Measurements from ENCODE around the gene GNG10. TPM values are rescaled to one million over a fixed set of nuclear protein-coding genes. Genes with fewer than 3 reads are reported as not detected.

GNG10 gene
- total RNA-seq, 2 experiments from 2014 or later, result 14.5 to 15.4 TPM

DNA sequence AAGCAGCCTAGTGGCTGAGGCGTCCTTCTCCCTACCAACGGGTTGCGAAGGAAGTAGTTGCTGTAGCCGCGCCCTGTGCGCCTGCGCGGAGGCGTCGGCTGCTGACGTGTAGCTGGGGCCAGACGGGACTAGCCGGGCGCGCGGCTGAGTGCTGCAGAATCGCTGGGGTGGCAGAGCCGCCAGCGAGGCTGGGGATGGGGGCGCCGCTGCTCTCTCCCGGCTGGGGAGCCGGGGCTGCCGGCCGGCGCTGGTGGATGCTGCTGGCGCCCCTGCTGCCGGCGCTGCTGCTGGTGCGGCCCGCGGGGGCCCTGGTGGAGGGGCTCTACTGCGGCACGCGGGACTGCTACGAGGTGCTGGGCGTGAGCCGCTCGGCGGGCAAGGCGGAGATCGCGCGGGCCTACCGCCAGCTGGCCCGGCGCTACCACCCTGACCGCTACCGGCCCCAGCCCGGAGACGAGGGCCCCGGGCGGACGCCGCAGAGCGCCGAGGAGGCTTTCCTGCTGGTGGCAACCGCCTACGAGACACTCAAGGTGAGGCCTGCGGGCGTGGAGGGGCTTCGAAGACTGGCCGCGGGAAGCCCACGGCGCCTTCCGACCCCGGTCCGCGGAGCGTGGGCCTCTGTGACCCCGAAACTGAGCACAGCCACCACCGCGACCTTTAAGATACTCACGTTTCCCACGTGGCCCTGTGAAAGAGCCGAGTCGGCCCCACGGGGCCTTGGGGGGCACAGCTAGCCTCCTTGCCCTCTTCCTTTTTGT lies 30.0 kb upstream of the GNG10 start, which contains the start of gene DNAJC25:
Gene DNAJC25 (plus strand): TSS at position 121 of the 758 bp plus-strand sequence. CDS start 74 bp downstream, at position 195.
- ChIA-PET CTCF (interaction anchor here (0.5 to 1.0 kb wide), 7 partner anchors 10 to 1778 kb away, joined by 3 to 8 read pairs (median 3); no protein-coding TSS in a partner anchor), POLR2A (interaction anchor here (0.6 to 1.3 kb wide), 4 partner anchors 30 to 106 kb away, joined by 3 to 4 read pairs (median 3); partner anchors contain the start of genes GNG10 and ZNF483)
- ATAC-seq (peak; percentile 98), DNase-seq (peak; percentile 98)
- no peaks in the 10 kb centered on the region for H3K9me3 Mint-ChIP-seq (ENCODE audit: low read depth)
- H3K27me3 Mint-ChIP-seq, result no peaks in the 10 kb centered on the region
- peaks cover 47% of the 10 kb centered on the region for H3K4me1 Mint-ChIP-seq
- H3K4me3 Mint-ChIP-seq, result peak within 1 kb of the TSS; percentile 94
- peak within 1 kb of the TSS; percentile 91 for H3K27ac Mint-ChIP-seq
- intact Hi-C loops (cut with DNase I, micrococcal nuclease), result loop anchor here (1.0 to 10.0 kb wide), 13 partner anchors 30 to 1643 kb away; partner anchors contain the start of genes ECPAS (in 2 of the 2), GNG10 (in 2 of the 2), PTGR1 (in 2 of the 2) and UGCG (in 2 of the 2)
- H3K36me3 Mint-ChIP-seq (ENCODE audit: low read depth), result peaks cover 23% of the 10 kb centered on the region

DNA sequence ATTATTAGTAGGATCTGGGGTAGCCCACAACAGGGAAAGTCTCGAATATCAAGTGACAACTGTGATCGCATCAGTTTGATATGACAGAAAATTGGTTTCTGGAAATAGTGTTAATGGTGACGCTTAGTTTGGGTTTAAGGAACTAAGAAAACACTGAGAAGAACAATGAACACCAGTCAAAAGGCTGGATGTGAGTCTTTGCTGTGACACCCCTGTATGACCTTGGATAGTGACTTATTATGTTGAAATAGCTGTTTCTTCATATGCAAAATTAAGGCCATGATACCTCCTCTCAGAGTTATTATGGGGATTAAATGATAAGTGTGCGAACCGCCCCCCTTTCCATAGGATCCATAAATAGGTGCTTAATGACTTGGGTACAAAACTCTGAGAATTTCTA lies 29.3 kb upstream of the GNG10 start:
- peak overlapping the region; percentile 89 for H3K27ac Mint-ChIP-seq
- intact Hi-C loops (cut with DNase I, micrococcal nuclease), result loop anchor here (5.0 to 10.0 kb wide), 6 partner anchors 35 to 1377 kb away; partner anchors contain the start of genes KIAA1958 (in 1 of the 2), PTBP3 (in 1 of the 2), PTGR1 (in 1 of the 2) and TXN (in 1 of the 2)
- peaks cover 23% of the 10 kb centered on the region for H3K36me3 Mint-ChIP-seq (ENCODE audit: low read depth)
- H3K4me1 Mint-ChIP-seq, result peaks cover 47% of the 10 kb centered on the region
- peak overlapping the region; percentile 94 for H3K4me3 Mint-ChIP-seq
- H3K27me3 Mint-ChIP-seq, result no peaks in the 10 kb centered on the region
- DNase-seq, result no peak
- no peaks in the 10 kb centered on the region for H3K9me3 Mint-ChIP-seq (ENCODE audit: low read depth)
- POLR2A ChIA-PET, result interaction anchor here (1.3 kb wide), 1 partner anchor 32 kb away, joined by 3 read pairs; no protein-coding TSS in a partner anchor
- no peak for ATAC-seq
- CTCF ChIA-PET, result interaction anchor here (1.0 to 1.4 kb wide), 2 partner anchors 29 to 35 kb away, joined by 3 read pairs; no protein-coding TSS in a partner anchor

DNA sequence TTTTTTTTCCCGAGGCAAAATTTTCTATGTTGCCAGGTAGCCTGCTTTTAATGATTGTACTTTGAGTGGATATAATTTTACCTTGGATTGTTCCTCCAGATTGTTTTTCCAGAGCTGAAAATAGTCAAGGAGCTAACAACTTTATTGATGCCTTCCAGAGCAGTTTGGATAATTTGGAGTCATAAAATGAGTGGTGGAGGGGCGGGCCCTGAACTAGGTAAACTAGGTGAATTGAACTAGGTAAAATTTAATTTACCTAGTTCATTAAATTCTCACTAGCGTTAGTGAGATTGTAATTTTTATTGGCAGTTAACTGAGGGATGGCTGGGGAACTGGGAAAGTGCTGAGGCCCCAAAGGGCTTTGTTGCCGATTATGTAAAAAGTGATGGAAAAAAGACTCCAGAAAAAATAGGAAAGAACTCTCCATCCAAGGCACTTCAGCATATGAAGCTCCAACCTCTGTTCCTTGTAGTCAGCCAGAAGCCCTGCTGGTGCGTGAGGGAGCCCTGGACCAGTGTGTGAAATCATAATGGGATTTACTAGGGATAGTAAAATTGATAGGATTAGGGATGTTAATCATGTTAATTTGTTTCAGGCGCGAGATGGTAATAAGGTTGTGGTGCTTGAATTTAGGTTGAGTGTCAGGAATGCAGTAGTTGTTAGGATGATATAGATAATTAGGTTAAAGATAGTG lies 28.6 kb upstream of the GNG10 start:
- H3K36me3 Mint-ChIP-seq (ENCODE audit: low read depth), result peaks cover 23% of the 10 kb centered on the region
- peaks cover 47% of the 10 kb centered on the region for H3K4me1 Mint-ChIP-seq
- H3K27ac Mint-ChIP-seq, result peak overlapping the region; percentile 10
- DNase-seq (no peak), ATAC-seq (no peak)
- no peaks in the 10 kb centered on the region for H3K9me3 Mint-ChIP-seq (ENCODE audit: low read depth)
- POLR2A ChIA-PET, result no interaction called here
- intact Hi-C loops (cut with DNase I, micrococcal nuclease), result loop anchor here (5.0 to 10.0 kb wide), 6 partner anchors 36 to 1378 kb away; partner anchors contain the start of genes KIAA1958 (in 1 of the 2), PTBP3 (in 1 of the 2), PTGR1 (in 1 of the 2) and TXN (in 1 of the 2)
- peak overlapping the region; percentile 94 for H3K4me3 Mint-ChIP-seq
- no peaks in the 10 kb centered on the region for H3K27me3 Mint-ChIP-seq
- CTCF ChIA-PET, result interaction anchor here (1.4 to 1.5 kb wide), 2 partner anchors 25 to 36 kb away, joined by 3 to 4 read pairs; no protein-coding TSS in a partner anchor

DNA sequence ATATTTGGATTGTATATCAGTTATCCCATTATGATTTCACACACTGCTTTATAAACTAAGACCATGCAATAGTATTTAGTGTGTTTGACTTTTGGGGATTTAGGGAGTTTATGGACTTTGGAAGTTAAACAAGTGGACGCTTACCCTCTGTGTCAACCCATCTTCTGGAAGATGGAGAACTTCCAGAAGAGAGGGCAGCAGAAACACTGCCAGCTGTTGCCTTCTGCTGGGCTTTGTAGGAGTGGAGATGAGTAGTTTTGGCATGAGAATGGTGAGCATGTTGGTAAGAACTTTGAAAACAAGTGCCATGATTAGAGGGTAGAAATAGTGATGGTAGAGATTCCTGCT lies 28.0 kb upstream of the GNG10 start:
- peaks cover 47% of the 10 kb centered on the region for H3K4me1 Mint-ChIP-seq
- ATAC-seq, result no peak

DNA sequence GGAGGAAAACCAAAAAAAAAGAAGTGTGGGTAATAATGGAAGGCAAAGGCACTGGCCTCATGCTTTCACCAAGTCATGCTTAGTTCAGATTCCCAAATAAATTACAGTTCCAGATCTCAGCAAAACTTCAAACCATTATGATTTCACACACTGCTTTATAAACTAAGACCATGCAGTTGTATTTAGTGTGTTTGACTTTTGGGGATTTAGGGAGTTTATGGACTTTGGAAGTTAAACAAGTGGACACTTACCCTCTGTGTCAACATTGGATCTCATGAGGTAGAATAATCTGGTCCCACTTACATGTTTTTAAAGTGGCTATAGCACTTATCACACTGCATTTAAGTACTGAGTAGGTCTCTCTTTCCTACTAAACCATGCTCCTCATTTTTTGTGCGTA lies 26.5 kb upstream of the GNG10 start:
- Mint-ChIP-seq H3K9me3 (ENCODE audit: low read depth) (no peaks in the 10 kb centered on the region), H3K27me3 (no peaks in the 10 kb centered on the region), H3K36me3 (ENCODE audit: low read depth) (peaks cover 23% of the 10 kb centered on the region), H3K4me3 (no peak overlapping the region), H3K4me1 (peaks cover 47% of the 10 kb centered on the region), H3K27ac (no peak overlapping the region)
- intact Hi-C loops (cut with DNase I, micrococcal nuclease), result loop anchor here (5.0 to 10.0 kb wide), 6 partner anchors 38 to 1380 kb away; partner anchors contain the start of genes KIAA1958 (in 1 of the 2), PTBP3 (in 1 of the 2), PTGR1 (in 1 of the 2) and TXN (in 1 of the 2)
- DNase-seq, result no peak
- ATAC-seq, result no peak
- ChIA-PET POLR2A (no interaction called here), CTCF (no interaction called here)

More for the DNA sequence above, 28.0 kb upstream of the GNG10 start:
- intact Hi-C loops (cut with DNase I, micrococcal nuclease), result loop anchor here (5.0 to 10.0 kb wide), 6 partner anchors 36 to 1379 kb away; partner anchors contain the start of genes KIAA1958 (in 1 of the 2), PTBP3 (in 1 of the 2), PTGR1 (in 1 of the 2) and TXN (in 1 of the 2)
- ChIA-PET POLR2A (no interaction called here), CTCF (interaction anchor here (1.4 to 1.5 kb wide), 2 partner anchors 25 to 36 kb away, joined by 3 to 4 read pairs; no protein-coding TSS in a partner anchor)
- no peak for DNase-seq
- Mint-ChIP-seq H3K36me3 (ENCODE audit: low read depth) (peaks cover 23% of the 10 kb centered on the region), H3K27me3 (no peaks in the 10 kb centered on the region), H3K4me3 (peak overlapping the region; percentile 94), H3K9me3 (ENCODE audit: low read depth) (no peaks in the 10 kb centered on the region), H3K27ac (no peak overlapping the region)

- no peak for DNase-seq
- no peak overlapping the region for H3K4me3 Mint-ChIP-seq
- no peaks in the 10 kb centered on the region for H3K9me3 Mint-ChIP-seq (ENCODE audit: low read depth)
- ChIA-PET POLR2A (no interaction called here), CTCF (interaction anchor here (1.2 kb wide), 1 partner anchor 8 kb away, joined by 4 read pairs; no protein-coding TSS in a partner anchor)
- no peak overlapping the region for H3K27ac Mint-ChIP-seq
- H3K4me1 Mint-ChIP-seq, result peaks cover 37% of the 10 kb centered on the region
- H3K36me3 Mint-ChIP-seq (ENCODE audit: low read depth), result peaks cover 20% of the 10 kb centered on the region
- no peak for ATAC-seq
- intact Hi-C loops (cut with DNase I, micrococcal nuclease), result loop anchor here in 1 of 2 experiments (10.0 kb wide), 1 partner anchor 1383 kb away; the partner anchor contains the start of gene TXN
- H3K27me3 Mint-ChIP-seq, result no peaks in the 10 kb centered on the region
These were observed 23.9 kb upstream of the GNG10 start for GRCh38 chr9:111637421-111637950.

DNA sequence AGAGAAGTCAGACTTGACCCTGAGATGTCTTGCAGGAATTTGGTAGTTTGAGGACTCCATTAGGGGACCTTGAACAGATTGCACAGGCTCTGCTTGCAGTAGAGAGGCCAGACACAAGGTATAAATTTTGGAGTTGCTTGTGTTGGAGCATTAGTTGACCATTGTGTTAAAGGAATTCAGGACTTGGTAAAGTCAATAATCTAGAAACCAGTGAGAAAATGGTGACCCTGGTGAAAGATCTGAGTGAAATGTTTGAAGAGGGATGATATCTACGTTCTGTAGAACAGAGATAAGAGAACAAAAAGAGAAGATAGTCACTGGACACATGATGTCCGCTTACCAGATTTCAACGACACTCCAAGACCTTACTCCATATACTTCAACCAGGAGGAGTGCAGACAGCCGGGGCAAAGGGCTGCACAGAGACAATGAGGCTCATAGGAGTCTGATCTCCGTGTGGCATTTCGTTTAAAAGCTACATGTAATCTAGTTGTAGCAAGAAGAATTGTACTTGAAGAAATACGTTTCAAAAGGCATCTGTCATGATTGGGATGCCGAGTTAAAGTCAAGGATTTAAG lies 17.1 kb upstream of the GNG10 start:
- CTCF ChIA-PET, result interaction anchor here (0.7 to 1.2 kb wide), 2 partner anchors 46 to 176 kb away, joined by 3 to 6 read pairs; no protein-coding TSS in a partner anchor
- DNase-seq (no peak), ATAC-seq (no peak)
- H3K4me3 Mint-ChIP-seq, result no peak overlapping the region
- H3K36me3 Mint-ChIP-seq (ENCODE audit: low read depth), result peaks cover 33% of the 10 kb centered on the region
- no peak overlapping the region for H3K27ac Mint-ChIP-seq
- POLR2A ChIA-PET, result no interaction called here
- no peaks in the 10 kb centered on the region for H3K4me1 Mint-ChIP-seq
- no peaks in the 10 kb centered on the region for H3K27me3 Mint-ChIP-seq
- no peaks in the 10 kb centered on the region for H3K9me3 Mint-ChIP-seq (ENCODE audit: low read depth)
- intact Hi-C loops (cut with DNase I, micrococcal nuclease), result no loop called here

DNA sequence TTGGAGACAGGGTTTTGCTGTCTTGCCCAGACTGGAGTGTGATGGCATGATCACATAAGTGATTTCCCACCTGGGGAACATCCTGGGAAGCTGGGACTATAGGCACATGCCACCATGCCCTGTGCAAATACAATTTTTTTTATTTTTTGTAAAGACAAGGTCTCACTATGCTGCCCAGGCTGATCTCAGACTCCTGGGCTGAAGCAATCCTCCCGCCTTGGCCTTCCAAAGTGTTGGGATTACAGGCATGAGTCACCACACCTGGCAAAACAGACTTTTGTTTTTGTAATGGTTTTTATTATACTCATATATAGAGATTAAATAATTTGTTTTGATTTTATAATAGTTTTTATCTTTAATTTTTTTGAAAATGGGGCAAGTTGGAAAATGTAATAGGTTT lies 15.6 kb upstream of the GNG10 start:
- Mint-ChIP-seq H3K9me3 (ENCODE audit: low read depth) (no peaks in the 10 kb centered on the region), H3K36me3 (ENCODE audit: low read depth) (peaks cover 42% of the 10 kb centered on the region), H3K27me3 (no peaks in the 10 kb centered on the region)

GRCh38 chr9:111646417-111646816 lies 15.0 kb upstream of the GNG10 start:
- Mint-ChIP-seq H3K9me3 (ENCODE audit: low read depth) (no peaks in the 10 kb centered on the region), H3K36me3 (ENCODE audit: low read depth) (peaks cover 45% of the 10 kb centered on the region), H3K4me1 (no peaks in the 10 kb centered on the region), H3K27me3 (no peaks in the 10 kb centered on the region), H3K27ac (no peak overlapping the region), H3K4me3 (no peak overlapping the region)
- no peak for DNase-seq
- POLR2A ChIA-PET, result interaction anchor here (0.7 kb wide), 1 partner anchor 282 kb away, joined by 4 read pairs; no protein-coding TSS in a partner anchor
- CTCF ChIA-PET, result interaction anchor here (0.6 kb wide), 1 partner anchor 1146 kb away, joined by 3 read pairs; no protein-coding TSS in a partner anchor
- intact Hi-C loops (cut with DNase I, micrococcal nuclease), result no loop called here
- ATAC-seq, result no peak

More for the DNA sequence above, 15.6 kb upstream of the GNG10 start:
- H3K27ac Mint-ChIP-seq, result no peak overlapping the region
- H3K4me1 Mint-ChIP-seq, result no peaks in the 10 kb centered on the region
- H3K4me3 Mint-ChIP-seq, result no peak overlapping the region
- intact Hi-C loops (cut with DNase I, micrococcal nuclease), result no loop called here
- CTCF ChIA-PET, result interaction anchor here (0.6 kb wide), 1 partner anchor 1147 kb away, joined by 3 read pairs; no protein-coding TSS in a partner anchor
- no peak for ATAC-seq
- no peak for DNase-seq
- POLR2A ChIA-PET, result no interaction called here

DNA sequence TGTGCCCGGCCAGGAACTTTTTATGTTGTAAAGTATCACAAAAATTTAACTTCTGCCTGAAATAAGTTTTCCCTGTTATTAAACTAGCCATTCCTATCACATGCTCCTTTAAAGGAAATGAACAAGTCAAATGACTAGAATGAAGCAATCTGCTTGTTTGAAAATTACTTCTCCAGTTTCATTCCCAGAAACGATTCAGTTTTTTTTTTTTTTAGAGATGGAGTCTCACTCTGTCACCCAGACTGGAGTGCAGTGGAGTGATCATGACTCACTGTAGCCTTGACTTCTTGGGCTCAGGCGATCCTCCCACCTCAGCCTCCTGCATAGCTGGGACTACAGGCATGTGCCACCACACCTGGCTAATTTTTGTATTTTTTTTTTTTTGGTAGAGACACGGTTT lies 13.3 kb upstream of the GNG10 start:
- POLR2A ChIA-PET, result no interaction called here
- H3K27me3 Mint-ChIP-seq, result no peaks in the 10 kb centered on the region

More for the DNA sequence above, 13.3 kb upstream of the GNG10 start:
- no peak overlapping the region for H3K27ac Mint-ChIP-seq
- DNase-seq, result no peak
- CTCF ChIA-PET, result no interaction called here
- intact Hi-C loops (cut with DNase I, micrococcal nuclease), result no loop called here
- no peaks in the 10 kb centered on the region for H3K9me3 Mint-ChIP-seq (ENCODE audit: low read depth)
- no peak for ATAC-seq
- H3K36me3 Mint-ChIP-seq (ENCODE audit: low read depth), result peaks cover 44% of the 10 kb centered on the region
- no peak overlapping the region for H3K4me3 Mint-ChIP-seq
- no peaks in the 10 kb centered on the region for H3K4me1 Mint-ChIP-seq

Measured in activated CD4-positive, alpha-beta T cell treated with anti-CD3 and anti-CD28 coated beads for 36 hours (primary cell).